Fibroblast of lung (primary cell): ENCODE results near the gene TSHZ2. TPM values are rescaled to one million over a fixed set of nuclear protein-coding genes. Genes with fewer than 3 reads are reported as not detected.

Experiments
- DNase-seq, 2 donors: peaks; one replicate each; pipeline versions ENCODE4 v3.0.0 to v3.0.0-alpha.2; 2010; ENCODE audit warnings: low read depth in 2 of 2
- H2AFZ ChIP-seq: 2 replicates; pipeline ENCODE4 v1.5.1; 2012; ENCODE audit warnings: low read length, control low read depth, inconsistent platforms
- H3K27ac ChIP-seq: 2 replicates; pipeline ENCODE4 v1.5.1; 2011; ENCODE audit warnings: low read length, control low read depth; ENCODE audit not compliant: insufficient read depth
- H3K27me3 ChIP-seq: 2 replicates; pipeline ENCODE4 v1.5.1; 2011; ENCODE audit warnings: mild to moderate bottlenecking, low read length; ENCODE audit not compliant: control insufficient read depth, insufficient read depth
- H3K36me3 ChIP-seq: 2 replicates; pipeline ENCODE4 v1.5.1; 2011; ENCODE audit warnings: low read length; ENCODE audit not compliant: control insufficient read depth, insufficient read depth
- H3K4me1 ChIP-seq: 2 replicates; pipeline ENCODE4 v1.5.1; 2011; ENCODE audit warnings: low read length; ENCODE audit not compliant: control insufficient read depth, insufficient read depth; ENCODE audit errors: extremely low read depth
- H3K4me2 ChIP-seq: 2 replicates; pipeline ENCODE4 v1.5.1; 2011; ENCODE audit warnings: low read length, control low read depth; ENCODE audit not compliant: insufficient read depth; ENCODE audit errors: extremely low read depth
- H3K4me3 ChIP-seq, 4 experiments: fragments of 200-600 bp in 1 of 4; sonication (generic) in 1 of 4; replicated peaks in 1 of 4; 2 replicates each; pipeline ENCODE4 v1.5.1; 2011 to 2016; ENCODE audit warnings: low read length in 4 of 4, low read depth in 3 of 4, mild to moderate bottlenecking in 3 of 4, control low read depth in 2 of 4, inconsistent platforms in 1 of 4, mixed read lengths in 1 of 4; ENCODE audit not compliant: insufficient read depth in 1 of 4; ENCODE audit errors: control extremely low read depth in 1 of 4
- H3K79me2 ChIP-seq: 2 replicates; pipeline ENCODE4 v1.5.1; 2012; ENCODE audit warnings: mild to moderate bottlenecking, low read length, inconsistent platforms; ENCODE audit not compliant: control insufficient read depth, insufficient read depth
- H3K9ac ChIP-seq: 2 replicates; pipeline ENCODE4 v1.5.1; 2011; ENCODE audit warnings: mild to moderate bottlenecking, low read length, control low read depth; ENCODE audit not compliant: insufficient read depth
- H3K9me3 ChIP-seq: 2 replicates; pipeline ENCODE4 v1.5.1; 2012; ENCODE audit warnings: low read depth, low read length; ENCODE audit not compliant: control insufficient read depth, insufficient read depth
- H4K20me1 ChIP-seq: 2 replicates; pipeline ENCODE4 v1.5.1; 2011; ENCODE audit warnings: low read length; ENCODE audit not compliant: control insufficient read depth, insufficient read depth; ENCODE audit errors: extremely low read depth
- EZH2 ChIP-seq: IDR thresholded peaks from 2 replicates; pipeline ENCODE4 v1.5.1; 2012; ENCODE audit warnings: low read length, control low read depth, mild to moderate bottlenecking; ENCODE audit errors: missing control alignments
- polyA plus RNA-seq, 2 donors: library from polyadenylated mRNA; depleted of rRNA in 1 of 2; stranded (reverse) in 1 of 2; unstranded in 1 of 2; fragments of >200 nt; gene quantifications; 2 replicates each; pipeline ENCODE4 v1.2.1, GENCODE V29; 2011 to 2012; ENCODE audit warnings: missing spikeins in 1 of 2
- total RNA-seq: library from RNA; depleted of rRNA; stranded (reverse); fragments of >200 nt; gene quantifications from 2 replicates; pipeline ENCODE4 v1.2.1, GENCODE V29; 2014
- TF ChIP-seq, protein P1 (sequence below), 2 donors: IDR thresholded peaks in 1 of 2; conservative IDR thresholded peaks in 1 of 2; 1 replicate in 1 of 2; 2 replicates in 1 of 2; pipeline ENCODE4 v1.5.1; 2011 to 2012; ENCODE audit warnings: low read length in 2 of 2, control low read depth in 1 of 2, inconsistent platforms in 1 of 2, low read depth in 1 of 2, mild to moderate bottlenecking in 1 of 2

TSHZ2 gene
- total and polyA plus RNA-seq, 2 donors (not counting 1 experiment from before 2014, with no cell fraction given) = 0.15 to 2.6 TPM

DNA sequence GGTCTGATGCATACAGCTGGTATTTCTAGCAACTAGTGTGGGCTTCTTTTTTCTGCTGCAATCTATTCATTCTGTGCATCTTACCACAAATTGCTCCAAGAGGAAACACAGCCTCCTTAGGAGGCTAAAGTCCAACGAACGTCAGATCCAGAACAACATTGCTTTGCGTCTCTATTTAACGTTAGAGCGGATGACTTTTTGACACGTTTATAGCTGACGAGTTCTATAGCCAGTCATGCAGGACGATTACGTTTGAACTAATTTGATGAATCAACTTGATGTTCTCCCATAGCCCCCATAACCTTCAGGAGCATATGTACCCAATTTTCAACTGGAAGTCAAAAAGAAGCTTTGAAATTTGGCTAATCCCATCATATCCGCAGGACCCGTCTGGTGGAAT, 59.9 kb downstream of the TSHZ2 start:
- H3K4me2 ChIP-seq = no peak overlapping the region
- peak in 1 of 2 donors; percentile 76 for DNase-seq
- no peak overlapping the region for H2AFZ ChIP-seq
- no peaks in the 10 kb centered on the region for H3K36me3 ChIP-seq
- H3K27me3 ChIP-seq = no peaks in the 10 kb centered on the region
- TF ChIP-seq EZH2 = no peak
- TF ChIP-seq, protein P1, sequence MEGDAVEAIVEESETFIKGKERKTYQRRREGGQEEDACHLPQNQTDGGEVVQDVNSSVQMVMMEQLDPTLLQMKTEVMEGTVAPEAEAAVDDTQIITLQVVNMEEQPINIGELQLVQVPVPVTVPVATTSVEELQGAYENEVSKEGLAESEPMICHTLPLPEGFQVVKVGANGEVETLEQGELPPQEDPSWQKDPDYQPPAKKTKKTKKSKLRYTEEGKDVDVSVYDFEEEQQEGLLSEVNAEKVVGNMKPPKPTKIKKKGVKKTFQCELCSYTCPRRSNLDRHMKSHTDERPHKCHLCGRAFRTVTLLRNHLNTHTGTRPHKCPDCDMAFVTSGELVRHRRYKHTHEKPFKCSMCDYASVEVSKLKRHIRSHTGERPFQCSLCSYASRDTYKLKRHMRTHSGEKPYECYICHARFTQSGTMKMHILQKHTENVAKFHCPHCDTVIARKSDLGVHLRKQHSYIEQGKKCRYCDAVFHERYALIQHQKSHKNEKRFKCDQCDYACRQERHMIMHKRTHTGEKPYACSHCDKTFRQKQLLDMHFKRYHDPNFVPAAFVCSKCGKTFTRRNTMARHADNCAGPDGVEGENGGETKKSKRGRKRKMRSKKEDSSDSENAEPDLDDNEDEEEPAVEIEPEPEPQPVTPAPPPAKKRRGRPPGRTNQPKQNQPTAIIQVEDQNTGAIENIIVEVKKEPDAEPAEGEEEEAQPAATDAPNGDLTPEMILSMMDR (conservative IDR thresholded peaks at IDR 0.05 in 1 of 2, IDR thresholded peaks at IDR 0.05 in 1 of 2; ENCODE audit: low read depth in 1 of 2, low read length in 2 of 2) = no peak
- no peak overlapping the region for H3K4me3 ChIP-seq
- no peaks in the 10 kb centered on the region for H3K4me1 ChIP-seq
- no peaks in the 10 kb centered on the region for H4K20me1 ChIP-seq
- no peak overlapping the region for H3K27ac ChIP-seq
- H3K79me2 ChIP-seq = no peaks in the 10 kb centered on the region
- H3K9me3 ChIP-seq = no peaks in the 10 kb centered on the region
- no peak overlapping the region for H3K9ac ChIP-seq

DNA sequence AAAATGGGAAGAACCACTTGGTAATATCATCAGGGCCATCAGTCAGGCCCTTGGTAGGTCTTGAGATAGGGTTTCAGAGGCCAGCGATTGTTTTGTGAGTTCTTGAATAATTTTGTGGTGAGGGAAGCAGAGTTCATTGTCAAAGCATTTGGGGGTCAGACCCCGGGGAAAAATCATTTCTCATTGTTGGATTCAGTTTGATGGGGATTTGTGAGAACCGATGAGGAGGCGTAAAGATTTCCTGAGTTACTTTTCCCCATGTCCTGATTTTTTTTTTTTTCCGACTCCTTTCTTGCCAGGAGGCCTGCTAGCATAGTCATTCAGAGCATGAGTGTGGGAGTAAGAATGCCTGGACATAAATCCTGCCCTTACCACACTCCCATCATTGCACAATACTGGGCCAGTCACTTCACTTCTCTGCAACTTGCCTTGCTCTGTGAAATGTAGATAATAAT, 60.3 kb downstream of the TSHZ2 start:
- Histone ChIP-seq H3K27me3 (no peaks in the 10 kb centered on the region), H3K4me3 (no peak overlapping the region), H3K27ac (no peak overlapping the region), H3K9me3 (no peaks in the 10 kb centered on the region), H3K4me1 (no peaks in the 10 kb centered on the region), H2AFZ (no peak overlapping the region), H4K20me1 (no peaks in the 10 kb centered on the region), H3K9ac (no peak overlapping the region), H3K79me2 (no peaks in the 10 kb centered on the region), H3K36me3 (no peaks in the 10 kb centered on the region), H3K4me2 (no peak overlapping the region)
- DNase-seq = peak; percentile 88 to 99
- no peak for TF ChIP-seq EZH2
- TF ChIP-seq, protein P1 (conservative IDR thresholded peaks at IDR 0.05 in 1 of 2, IDR thresholded peaks at IDR 0.05 in 1 of 2; ENCODE audit: low read depth in 1 of 2, low read length in 2 of 2) = no peak

DNA sequence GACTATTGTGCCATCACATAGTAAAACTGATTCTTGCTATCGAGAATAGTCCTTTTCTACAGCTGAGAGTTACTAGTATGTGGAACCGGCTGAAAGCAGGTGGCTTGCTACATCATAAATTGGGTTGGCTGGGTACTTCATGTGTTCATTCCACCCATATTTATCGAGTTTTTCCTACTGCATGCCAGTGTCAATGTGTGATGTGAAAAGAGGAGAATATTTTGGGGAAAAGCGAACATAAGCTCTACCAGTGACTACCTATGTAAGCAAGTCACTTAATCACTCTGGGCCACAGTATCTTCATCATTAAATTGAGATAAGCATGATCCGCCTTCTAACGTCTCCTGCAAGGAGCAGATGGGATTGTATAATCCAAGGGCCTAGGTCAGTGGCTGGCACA, 61.0 kb downstream of the TSHZ2 start:
- Histone ChIP-seq H2AFZ (no peak overlapping the region), H3K4me2 (no peak overlapping the region), H3K79me2 (no peaks in the 10 kb centered on the region), H3K27me3 (no peaks in the 10 kb centered on the region), H3K9ac (no peak overlapping the region), H3K4me1 (no peaks in the 10 kb centered on the region), H3K36me3 (no peaks in the 10 kb centered on the region), H3K27ac (no peak overlapping the region), H4K20me1 (no peaks in the 10 kb centered on the region), H3K9me3 (no peaks in the 10 kb centered on the region), H3K4me3 (no peak overlapping the region)
- TF ChIP-seq EZH2 = no peak
- TF ChIP-seq, protein P1 (conservative IDR thresholded peaks at IDR 0.05 in 1 of 2, IDR thresholded peaks at IDR 0.05 in 1 of 2; ENCODE audit: low read depth in 1 of 2, low read length in 2 of 2) = no peak
- peak in 1 of 2 donors; percentile 82 for DNase-seq
